ENCODE data around the gene CYP3A5. TPM values are rescaled to one million over a fixed set of nuclear protein-coding genes. Genes with fewer than 3 reads are reported as not detected.
A peak's percentile ranks its signal among the peaks of the same experiment; 100 is the strongest.

CYP3A5 gene
- total RNA-seq, 1 donor from 2014 or later: 0.69 TPM

- H3K9me3 Mint-ChIP-seq (ENCODE audit: unreplicated experiment): no peaks in the 10 kb centered on the region
- H3K4me1 Mint-ChIP-seq (ENCODE audit: unreplicated experiment): peaks cover 28% of the 10 kb centered on the region
- peak within 1 kb of the TSS; percentile 95 for H3K4me3 Mint-ChIP-seq (ENCODE audit: unreplicated experiment)
- H3K27me3 Mint-ChIP-seq (ENCODE audit: unreplicated experiment): peaks cover 7% of the 10 kb centered on the region
- DNase-seq (ENCODE audit: low spot score): peak; percentile 88
- TF ChIP-seq, protein P1, sequence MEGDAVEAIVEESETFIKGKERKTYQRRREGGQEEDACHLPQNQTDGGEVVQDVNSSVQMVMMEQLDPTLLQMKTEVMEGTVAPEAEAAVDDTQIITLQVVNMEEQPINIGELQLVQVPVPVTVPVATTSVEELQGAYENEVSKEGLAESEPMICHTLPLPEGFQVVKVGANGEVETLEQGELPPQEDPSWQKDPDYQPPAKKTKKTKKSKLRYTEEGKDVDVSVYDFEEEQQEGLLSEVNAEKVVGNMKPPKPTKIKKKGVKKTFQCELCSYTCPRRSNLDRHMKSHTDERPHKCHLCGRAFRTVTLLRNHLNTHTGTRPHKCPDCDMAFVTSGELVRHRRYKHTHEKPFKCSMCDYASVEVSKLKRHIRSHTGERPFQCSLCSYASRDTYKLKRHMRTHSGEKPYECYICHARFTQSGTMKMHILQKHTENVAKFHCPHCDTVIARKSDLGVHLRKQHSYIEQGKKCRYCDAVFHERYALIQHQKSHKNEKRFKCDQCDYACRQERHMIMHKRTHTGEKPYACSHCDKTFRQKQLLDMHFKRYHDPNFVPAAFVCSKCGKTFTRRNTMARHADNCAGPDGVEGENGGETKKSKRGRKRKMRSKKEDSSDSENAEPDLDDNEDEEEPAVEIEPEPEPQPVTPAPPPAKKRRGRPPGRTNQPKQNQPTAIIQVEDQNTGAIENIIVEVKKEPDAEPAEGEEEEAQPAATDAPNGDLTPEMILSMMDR (IDR thresholded peaks at IDR 0.05; ENCODE audit: unreplicated experiment): no peak
- H3K36me3 Mint-ChIP-seq (ENCODE audit: low read depth, unreplicated experiment): peaks cover 31% of the 10 kb centered on the region
- H3K27ac Mint-ChIP-seq (ENCODE audit: unreplicated experiment): peak within 1 kb of the TSS; percentile 89
These were observed 63.2 kb downstream of the CYP3A5 start, which contains the start of gene ZSCAN25 for GRCh38 chr7:99616359-99617191. Gene ZSCAN25 (plus strand): TSS chr7:99616946. CDS start chr7:99619607, 2,661 bp downstream.

GRCh38 chr7:99615989-99616358 is 63.8 kb downstream of the CYP3A5 start:
- Mint-ChIP-seq H3K4me3 (ENCODE audit: unreplicated experiment) (peak overlapping the region; percentile 95), H3K27me3 (ENCODE audit: unreplicated experiment) (peaks cover 7% of the 10 kb centered on the region), H3K9me3 (ENCODE audit: unreplicated experiment) (no peaks in the 10 kb centered on the region), H3K36me3 (ENCODE audit: low read depth, unreplicated experiment) (peaks cover 25% of the 10 kb centered on the region), H3K27ac (ENCODE audit: unreplicated experiment) (no peak overlapping the region), H3K4me1 (ENCODE audit: unreplicated experiment) (peaks cover 22% of the 10 kb centered on the region)
- no peak for DNase-seq (ENCODE audit: low spot score)
- TF ChIP-seq, protein P1 (IDR thresholded peaks at IDR 0.05; ENCODE audit: unreplicated experiment): no peak

GRCh38 chr7:99614495-99614894 is 65.3 kb downstream of the CYP3A5 start:
- H3K4me3 Mint-ChIP-seq (ENCODE audit: unreplicated experiment): peak overlapping the region; percentile 24
- H3K36me3 Mint-ChIP-seq (ENCODE audit: low read depth, unreplicated experiment): peaks cover 15% of the 10 kb centered on the region
- TF ChIP-seq, protein P1 (IDR thresholded peaks at IDR 0.05; ENCODE audit: unreplicated experiment): no peak
- no peaks in the 10 kb centered on the region for H3K9me3 Mint-ChIP-seq (ENCODE audit: unreplicated experiment)
- H3K27me3 Mint-ChIP-seq (ENCODE audit: unreplicated experiment): peaks cover 12% of the 10 kb centered on the region
- no peak overlapping the region for H3K27ac Mint-ChIP-seq (ENCODE audit: unreplicated experiment)
- peaks cover 12% of the 10 kb centered on the region for H3K4me1 Mint-ChIP-seq (ENCODE audit: unreplicated experiment)
- no peak for DNase-seq (ENCODE audit: low spot score)

- Mint-ChIP-seq H3K9me3 (ENCODE audit: unreplicated experiment) (no peaks in the 10 kb centered on the region), H3K4me1 (ENCODE audit: unreplicated experiment) (no peaks in the 10 kb centered on the region), H3K36me3 (ENCODE audit: low read depth, unreplicated experiment) (no peaks in the 10 kb centered on the region), H3K27me3 (ENCODE audit: unreplicated experiment) (peaks cover 4% of the 10 kb centered on the region), H3K4me3 (ENCODE audit: unreplicated experiment) (no peak overlapping the region), H3K27ac (ENCODE audit: unreplicated experiment) (no peak overlapping the region)
- DNase-seq (ENCODE audit: low spot score): no peak
- TF ChIP-seq, protein P1 (IDR thresholded peaks at IDR 0.05; ENCODE audit: unreplicated experiment): no peak
These were observed 72.2 kb downstream of the CYP3A5 start for GRCh38 chr7:99607548-99607947.

- Mint-ChIP-seq H3K36me3 (ENCODE audit: low read depth, unreplicated experiment) (no peaks in the 10 kb centered on the region), H3K27ac (ENCODE audit: unreplicated experiment) (no peak overlapping the region), H3K9me3 (ENCODE audit: unreplicated experiment) (no peaks in the 10 kb centered on the region), H3K27me3 (ENCODE audit: unreplicated experiment) (peaks cover 4% of the 10 kb centered on the region), H3K4me3 (ENCODE audit: unreplicated experiment) (no peak overlapping the region), H3K4me1 (ENCODE audit: unreplicated experiment) (no peaks in the 10 kb centered on the region)
- DNase-seq (ENCODE audit: low spot score): no peak
- TF ChIP-seq, protein P1 (IDR thresholded peaks at IDR 0.05; ENCODE audit: unreplicated experiment): no peak
These were observed 73.3 kb downstream of the CYP3A5 start for GRCh38 chr7:99606531-99606930.
